Measurements from ENCODE around the gene PHACTR1.

The PHACTR1 gene

GRCh38 chr6:13233106-13233505 is 516.5 kb downstream of the PHACTR1 start:
- no peak for TF ChIP-seq CTCF (IDR thresholded peaks at IDR 0.05; ENCODE audit: low read depth, low read length, missing control alignments)
- no peak for DNase-seq (ENCODE audit: extremely low read depth, low read depth)
- no peak overlapping the region for H3K4me3 ChIP-seq (replicated peaks; ENCODE audit: low read depth, low read length)

- no peak for TF ChIP-seq CTCF (IDR thresholded peaks at IDR 0.05; ENCODE audit: low read depth, low read length, missing control alignments)
- no peak for DNase-seq (ENCODE audit: extremely low read depth, low read depth)
- H3K4me3 ChIP-seq (replicated peaks; ENCODE audit: low read depth, low read length) = no peak overlapping the region
Measured at GRCh38 chr6:13234130-13234529, 517.6 kb downstream of the PHACTR1 start.

GRCh38 chr6:13235339-13235738 is 518.8 kb downstream of the PHACTR1 start:
- no peak overlapping the region for H3K4me3 ChIP-seq (replicated peaks; ENCODE audit: low read depth, low read length)
- no peak for TF ChIP-seq CTCF (IDR thresholded peaks at IDR 0.05; ENCODE audit: low read depth, low read length, missing control alignments)
- DNase-seq (ENCODE audit: extremely low read depth, low read depth) = no peak

- H3K4me3 ChIP-seq (replicated peaks; ENCODE audit: low read depth, low read length) = no peak overlapping the region
- no peak for TF ChIP-seq CTCF (IDR thresholded peaks at IDR 0.05; ENCODE audit: low read depth, low read length, missing control alignments)
- DNase-seq (ENCODE audit: extremely low read depth, low read depth) = no peak
Measured at GRCh38 chr6:13237318-13237717, 520.8 kb downstream of the PHACTR1 start.

GRCh38 chr6:13238017-13238416 is 521.5 kb downstream of the PHACTR1 start:
- H3K4me3 ChIP-seq (replicated peaks; ENCODE audit: low read depth, low read length) = no peak overlapping the region
- DNase-seq (ENCODE audit: extremely low read depth, low read depth) = no peak
- no peak for TF ChIP-seq CTCF (IDR thresholded peaks at IDR 0.05; ENCODE audit: low read depth, low read length, missing control alignments)

GRCh38 chr6:13238640-13239216 is 522.2 kb downstream of the PHACTR1 start:
- DNase-seq (ENCODE audit: extremely low read depth, low read depth) = no peak
- H3K4me3 ChIP-seq (replicated peaks; ENCODE audit: low read depth, low read length) = no peak overlapping the region
- no peak for TF ChIP-seq CTCF (IDR thresholded peaks at IDR 0.05; ENCODE audit: low read depth, low read length, missing control alignments)
